Prostate gland (tissue), 2 donors: ENCODE results near the gene GSTT2.
"Not testable (repeated sequence)": the region's sequence is repeated elsewhere in the genome, so short reads cannot be mapped to it uniquely, and the experiment has no call there.

Experiments
- CTCF ChIP-seq, 4 experiments: fragments of 200-600 bp in 2 of 4; fragments of 450-650 bp in 2 of 4; sonication (generic) in 2 of 4; IDR thresholded peaks; 1 replicate in 3 of 4; 2 replicates in 1 of 4; pipeline ENCODE4 v1.5.1; 2016 to 2019; ENCODE audit warnings: antibody characterized with exemption in 4 of 4, mild to moderate bottlenecking in 2 of 4, moderate library complexity in 2 of 4
- POLR2A ChIP-seq: fragments of 450-650 bp; IDR thresholded peaks from one replicate; pipeline ENCODE4 v1.6.1; 2016; ENCODE audit warnings: antibody characterized with exemption, mild to moderate bottlenecking

- not testable (repeated sequence) for TF ChIP-seq CTCF (IDR thresholded peaks at IDR 0.05); POLR2A
These were observed at the start of gene GSTT2 for GRCh38 chr22:23979557-23980240.
